GM18870 (cell line): Measurements from ENCODE around the gene PKN2.

ENCODE experiments used
- ATAC-seq: cut with Tn5 transposase; IDR thresholded peaks from one replicate; pipeline ENCODE4 v1.9.1; 2021; ENCODE audit warnings: moderate library complexity; ENCODE audit not compliant: unreplicated experiment

Gene PKN2

DNA sequence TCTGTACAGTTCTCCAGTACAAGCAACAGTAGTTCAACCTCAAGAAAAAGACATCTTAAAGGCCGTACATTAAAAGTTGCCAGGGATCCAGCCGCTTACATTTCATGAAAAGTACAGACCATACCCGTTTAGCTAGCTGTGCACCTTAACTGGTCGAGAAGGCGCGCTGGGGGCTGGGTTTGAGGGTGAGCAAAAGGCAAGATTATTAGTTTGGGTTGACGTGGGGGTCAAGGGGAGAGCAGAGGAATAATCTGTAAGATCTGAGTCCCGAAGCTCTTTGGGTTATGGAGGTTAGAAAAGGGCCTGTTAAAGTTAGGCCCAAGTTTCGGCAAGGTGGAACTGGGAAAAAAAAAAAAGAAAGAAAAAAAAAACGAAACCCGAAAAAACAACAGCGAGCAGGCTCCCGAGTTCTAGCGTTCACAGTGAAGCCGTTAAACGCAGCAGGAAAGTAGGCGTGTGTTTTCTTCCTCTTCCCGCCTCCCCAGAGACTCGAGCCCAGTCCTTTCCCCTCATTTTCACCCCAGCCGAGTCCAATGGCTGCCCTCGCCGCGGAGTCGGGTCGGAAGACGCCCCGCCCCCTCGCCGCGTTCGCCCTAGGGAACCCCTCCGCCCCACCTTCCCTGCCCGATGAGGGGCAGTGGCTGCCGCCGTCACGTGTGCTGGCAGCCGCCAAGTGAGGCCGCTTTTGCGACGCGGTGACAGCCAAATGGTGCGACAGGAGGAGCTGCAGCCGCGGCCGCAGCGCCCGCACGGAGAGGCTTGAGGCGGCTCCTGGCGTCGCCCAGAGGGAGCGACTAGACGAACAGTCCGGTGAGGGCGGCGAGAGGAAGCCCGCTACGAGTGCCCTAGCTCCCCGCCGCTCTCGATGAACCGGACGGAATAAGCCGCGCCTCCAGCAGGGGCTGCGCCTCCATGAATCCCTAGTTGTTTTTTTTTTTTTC is at the start of gene PKN2:
Gene PKN2 (plus strand): TSS at position 733 of the 941 bp plus-strand sequence. CDS start 308 bp downstream, outside the sequence.
- ATAC-seq = peak; percentile 83

DNA sequence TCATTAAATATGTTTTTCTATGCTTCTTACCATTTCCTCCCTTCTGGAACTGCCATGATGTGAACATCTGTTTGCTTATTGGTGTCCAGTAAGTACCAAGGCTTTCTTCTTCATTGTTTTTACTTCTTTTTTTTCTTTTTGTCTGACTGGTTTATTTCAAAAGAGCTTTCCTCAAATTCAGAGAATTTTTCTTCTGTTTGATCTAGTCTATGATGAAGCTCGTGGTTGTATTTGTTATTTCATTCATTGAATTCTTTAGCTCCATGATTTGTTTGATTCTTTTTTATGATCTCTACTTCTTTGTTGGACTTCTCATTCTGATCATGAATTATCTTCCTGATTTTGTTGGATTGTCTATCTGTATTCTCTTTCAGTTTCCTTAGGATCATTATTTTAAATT is 49.5 kb upstream of the PKN2 start:
- no peak for ATAC-seq

DNA sequence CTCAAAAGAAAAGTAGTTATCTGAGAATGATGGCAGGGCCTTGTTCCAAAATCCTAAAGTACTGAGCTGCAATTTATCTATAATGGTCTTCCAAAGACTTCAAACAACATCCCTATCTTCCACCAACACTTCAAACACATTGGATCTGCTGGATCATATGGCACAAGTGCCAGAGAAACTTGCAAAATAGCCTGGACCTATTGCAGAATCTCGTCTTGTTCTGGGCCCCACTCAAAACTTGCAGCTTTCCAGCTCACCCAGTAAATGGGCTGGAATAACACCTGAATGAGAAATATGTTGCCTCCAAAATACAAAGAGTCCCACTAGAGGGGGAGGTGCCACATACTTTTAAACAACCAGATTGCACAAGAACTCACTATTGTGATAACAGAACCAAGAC is 44.0 kb upstream of the PKN2 start:
- ATAC-seq = no peak

DNA sequence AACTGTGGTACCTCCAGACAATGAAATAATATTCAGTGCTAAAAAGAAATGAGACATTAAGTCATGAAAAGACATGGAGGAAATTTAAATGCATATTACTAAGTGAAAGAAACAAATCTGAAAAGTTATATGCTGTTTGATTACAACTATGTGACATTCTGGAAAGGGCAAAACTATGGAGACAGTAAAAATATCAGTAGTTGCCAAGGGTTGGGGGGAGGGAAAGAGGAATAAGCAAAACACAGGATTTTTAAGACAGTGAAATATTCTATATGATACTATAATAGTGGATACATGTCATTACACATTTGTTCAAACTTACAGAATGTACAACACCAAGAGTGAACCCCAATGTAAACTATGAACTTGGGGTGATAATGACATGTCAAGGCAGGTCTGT is 38.2 kb upstream of the PKN2 start:
- ATAC-seq = no peak

DNA sequence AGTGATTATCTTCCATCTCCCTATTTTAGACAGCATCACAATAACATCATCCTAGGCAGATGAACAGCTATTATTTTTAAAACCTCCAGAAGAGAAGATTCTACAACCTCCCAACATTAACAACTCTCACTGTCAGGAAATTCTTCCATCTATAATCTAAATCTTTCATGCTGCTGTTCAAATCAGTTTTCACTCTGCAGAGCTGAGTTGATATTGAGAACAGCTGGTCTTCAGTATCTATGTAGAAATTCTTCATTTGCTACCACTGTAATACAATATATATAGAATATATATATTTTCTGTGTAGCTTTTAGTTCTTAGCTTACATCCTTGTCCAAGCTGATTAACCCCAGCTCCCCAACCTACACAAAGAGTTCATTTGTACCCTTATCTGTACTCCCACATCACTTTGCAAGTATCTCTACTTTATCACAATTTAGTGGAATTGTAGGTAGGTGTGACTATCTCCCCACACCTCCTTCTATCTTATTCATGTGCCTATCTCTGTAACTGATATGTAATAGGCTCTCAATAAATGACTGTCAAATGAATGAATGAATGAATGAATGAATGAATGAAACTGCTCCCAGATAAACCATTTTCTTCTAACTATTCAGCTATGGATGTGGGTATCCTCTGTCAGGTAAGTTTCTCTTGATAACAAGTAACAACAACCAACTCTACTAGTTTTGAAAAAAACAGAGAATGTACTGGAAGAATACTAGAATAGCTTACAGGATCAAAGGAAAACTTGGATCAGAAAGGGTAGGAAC is 37.4 kb upstream of the PKN2 start:
- ATAC-seq = no peak

DNA sequence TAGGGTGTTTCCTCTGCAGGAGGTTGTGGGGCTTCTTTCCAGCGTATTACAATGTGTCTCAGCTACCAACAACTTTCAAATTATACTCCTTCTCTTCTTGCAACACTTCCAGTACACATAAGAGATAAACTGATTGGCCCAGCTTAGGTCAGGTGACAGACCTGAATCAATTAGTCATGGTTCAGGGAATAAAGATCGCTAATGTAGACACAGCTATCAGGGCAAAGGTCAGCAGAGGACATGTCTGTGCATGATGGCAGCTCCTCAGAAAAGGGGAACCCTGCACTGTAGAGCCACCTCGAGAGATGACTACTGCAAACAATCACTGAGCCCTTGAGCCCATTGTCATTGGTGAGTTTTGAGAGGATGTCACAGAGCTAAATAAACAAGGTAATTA is 36.8 kb upstream of the PKN2 start:
- ATAC-seq = peak; percentile 74

DNA sequence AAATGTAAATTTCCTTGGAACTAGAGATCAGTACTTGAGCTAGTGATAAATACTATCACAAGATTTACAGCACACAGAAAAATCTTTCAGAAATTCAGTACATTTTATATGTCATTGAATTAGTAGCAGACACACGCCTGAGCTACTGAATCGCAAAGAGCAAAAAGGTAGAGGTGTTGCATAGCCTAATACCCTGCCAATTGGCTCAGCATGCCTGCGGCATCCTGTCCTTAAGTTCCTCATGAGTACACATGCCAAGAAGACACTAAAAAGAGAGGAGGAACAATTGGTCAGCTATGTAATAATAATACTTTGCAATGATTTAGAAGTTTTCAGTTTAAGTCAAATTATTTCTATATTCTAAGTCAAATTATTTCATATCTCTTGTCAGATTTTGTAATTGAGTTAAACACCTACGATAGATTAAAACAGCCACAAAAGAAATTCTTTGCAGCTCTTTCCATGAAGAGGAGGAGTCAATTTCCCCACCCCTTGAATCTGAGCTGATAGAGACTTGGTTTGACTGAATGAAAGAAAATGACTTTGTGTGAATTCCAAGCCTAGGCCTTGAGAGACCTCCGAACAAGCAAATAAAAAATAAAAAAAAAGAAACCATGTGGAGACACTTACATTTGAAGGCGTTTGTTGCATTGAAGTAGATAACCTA is 36.2 kb upstream of the PKN2 start:
- no peak for ATAC-seq

DNA sequence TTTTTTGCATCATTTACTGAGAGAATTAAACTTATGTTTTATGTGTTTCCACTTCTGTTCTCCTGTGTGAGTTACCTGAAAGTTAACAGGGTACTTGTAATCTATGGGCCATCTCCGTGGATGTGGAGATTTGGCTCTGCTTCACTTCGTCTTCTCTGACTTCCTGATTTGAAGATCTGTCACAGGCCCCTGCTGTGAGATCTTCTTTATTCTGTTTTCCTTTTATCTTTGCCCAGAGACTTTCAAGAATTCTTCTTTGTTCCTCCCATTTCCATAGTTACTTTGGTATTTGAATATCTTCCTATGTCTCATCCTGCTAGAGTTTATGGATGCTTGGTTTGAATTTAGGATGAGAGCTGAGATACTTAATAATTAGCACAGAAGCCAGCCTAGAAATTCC is 35.4 kb upstream of the PKN2 start:
- no peak for ATAC-seq

DNA sequence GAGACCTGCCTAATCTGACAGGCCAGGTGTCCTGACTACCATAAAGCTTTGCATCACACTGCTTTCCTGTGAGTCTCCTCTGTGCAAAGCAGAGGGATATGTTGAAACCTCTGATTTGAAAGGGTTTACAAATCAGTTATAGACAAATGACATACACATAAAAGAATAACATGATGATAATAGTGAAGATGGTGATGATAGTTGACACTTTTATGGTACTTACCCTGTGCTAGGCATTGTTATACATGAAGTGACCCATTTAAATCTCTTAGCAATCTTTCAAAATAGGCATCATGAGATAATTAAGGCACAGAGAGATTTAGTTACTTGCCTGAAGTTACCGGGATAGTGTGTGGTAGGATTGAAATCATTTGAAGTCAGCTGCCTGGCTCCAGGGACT is 34.1 kb upstream of the PKN2 start:
- ATAC-seq = no peak

DNA sequence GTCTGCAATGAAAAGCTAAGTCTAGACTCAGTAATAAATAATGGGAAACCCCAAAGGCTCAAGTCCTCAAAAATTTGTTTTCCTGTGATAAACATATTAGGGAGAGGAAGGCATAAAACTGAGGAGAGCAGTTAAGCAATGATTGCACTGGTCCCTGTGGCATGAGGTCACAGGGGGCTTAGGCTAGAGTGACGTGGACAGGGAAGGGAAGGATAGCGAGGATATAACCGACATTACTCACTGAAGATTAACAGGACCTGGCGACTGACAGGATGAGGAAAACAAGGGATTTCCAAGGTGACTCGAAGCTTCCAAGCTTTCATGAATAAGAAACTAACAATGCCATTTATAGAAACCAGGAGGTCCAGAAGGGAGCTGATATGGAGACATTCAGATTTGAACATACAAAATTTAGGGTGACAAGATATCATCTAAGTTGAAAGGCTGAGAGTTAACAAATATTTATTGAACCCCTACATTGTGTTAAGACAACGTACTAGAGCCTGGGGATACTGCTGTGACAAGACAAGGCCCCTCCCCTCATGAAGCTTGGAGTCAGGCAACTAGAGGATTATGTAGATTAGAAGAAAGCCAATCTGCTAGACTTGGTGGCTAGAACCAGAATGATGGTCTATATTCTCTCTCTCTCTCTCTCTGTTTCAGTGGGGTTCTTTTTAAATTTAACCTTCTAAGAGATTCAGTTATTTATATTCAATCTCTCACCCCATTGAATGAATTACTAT is 33.2 kb upstream of the PKN2 start:
- ATAC-seq = no peak

DNA sequence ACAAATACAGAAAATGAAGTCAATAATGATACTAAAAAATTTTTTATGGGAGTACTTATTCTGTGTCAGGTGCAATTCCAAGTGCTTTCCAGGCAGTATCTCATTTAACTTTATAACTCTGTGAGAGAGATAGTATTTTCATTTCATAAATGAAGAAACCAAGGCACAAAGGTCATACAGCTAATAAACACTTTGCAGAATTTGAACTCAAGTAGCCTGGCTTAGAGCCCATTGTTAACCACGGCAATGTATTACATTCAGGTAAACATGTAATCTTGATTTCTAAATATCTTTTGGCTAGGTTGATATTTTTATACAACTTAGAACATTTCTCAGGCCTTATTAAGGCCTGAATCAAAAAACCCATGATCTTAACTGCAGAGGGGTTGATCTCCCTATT is 28.9 kb upstream of the PKN2 start:
- ATAC-seq = no peak

DNA sequence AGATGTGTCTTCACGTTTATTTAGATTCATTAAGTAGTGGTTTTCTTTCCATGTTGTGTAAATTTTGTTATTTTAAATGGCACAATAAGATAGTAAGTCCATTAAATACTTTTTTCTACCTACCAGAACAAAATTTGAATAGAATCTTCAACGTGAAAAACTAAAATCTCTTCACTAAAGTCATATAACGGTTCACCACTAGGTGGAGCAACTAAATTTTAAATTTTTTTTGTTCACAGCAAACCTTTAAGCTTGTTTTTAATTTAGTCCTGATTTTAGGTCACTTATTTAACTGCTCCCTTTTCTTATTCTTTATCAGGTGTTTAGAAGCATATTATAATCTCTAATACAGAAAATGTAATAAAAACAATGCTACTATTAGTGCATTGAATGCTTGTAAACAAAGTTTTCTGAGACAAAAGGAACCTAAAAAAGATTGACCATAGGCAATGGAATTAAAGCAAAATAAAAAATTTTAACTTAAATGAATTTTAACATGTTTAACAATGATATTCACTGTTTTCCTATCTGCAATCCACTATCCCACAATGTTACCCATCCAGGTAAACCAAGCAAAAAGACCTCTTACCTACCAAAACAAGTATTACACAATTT is 28.3 kb upstream of the PKN2 start:
- ATAC-seq = no peak

DNA sequence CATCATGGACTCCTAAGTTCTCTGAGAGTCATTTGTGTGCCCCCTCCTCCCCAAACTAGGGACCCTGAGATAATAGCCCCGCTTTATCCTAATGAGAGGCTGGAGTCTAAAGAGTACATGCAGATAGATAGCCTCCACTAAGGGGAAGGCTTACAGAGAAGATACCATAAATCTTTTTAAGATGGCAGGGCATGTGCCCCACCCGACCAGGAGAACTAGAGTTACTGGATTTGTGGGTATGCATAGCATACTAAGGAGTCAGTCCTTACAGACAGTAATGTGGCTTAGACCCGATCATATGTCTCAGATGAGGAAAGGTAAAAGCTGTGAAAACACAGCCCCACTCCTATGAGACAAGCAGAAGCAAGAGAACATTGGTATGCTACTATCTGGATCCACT is 25.7 kb upstream of the PKN2 start:
- ATAC-seq = no peak

DNA sequence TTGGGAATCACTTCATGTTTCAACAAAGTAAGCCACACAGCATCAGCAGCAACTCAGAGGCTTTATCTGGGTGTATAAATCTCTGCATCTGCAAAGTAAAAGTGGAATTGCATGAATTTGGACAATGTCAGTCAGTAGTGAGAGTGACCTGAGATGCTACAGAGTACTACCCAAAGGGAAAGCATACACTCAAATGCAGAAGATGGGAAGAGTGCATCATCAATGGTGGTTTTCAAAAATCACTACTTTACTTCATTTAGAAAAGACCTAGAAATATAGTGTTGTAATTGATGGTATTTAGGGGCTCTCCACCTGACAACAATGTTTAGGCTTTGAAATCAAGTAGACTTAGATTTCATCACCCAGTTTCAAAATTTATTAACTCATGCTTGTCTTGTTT is 24.5 kb upstream of the PKN2 start:
- ATAC-seq = no peak

DNA sequence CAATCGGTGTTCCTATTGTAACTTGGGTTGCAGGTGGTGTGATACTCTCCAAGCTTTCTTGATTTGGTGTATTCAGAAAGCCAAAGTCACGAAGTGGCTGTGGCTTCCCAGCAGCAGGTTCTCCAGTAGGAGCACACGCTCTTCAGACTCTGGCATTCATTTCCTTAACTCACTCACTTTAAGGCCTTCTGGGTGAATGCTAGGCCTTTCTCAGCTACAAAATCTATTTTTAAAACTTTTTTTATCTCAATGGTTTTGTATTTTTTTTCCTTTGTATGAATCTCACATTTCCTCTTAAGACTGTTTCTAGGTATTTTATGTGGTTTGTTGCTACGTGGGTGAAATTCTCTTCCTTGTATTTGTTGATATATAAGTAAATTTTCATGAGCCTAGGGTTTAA is 22.9 kb upstream of the PKN2 start:
- ATAC-seq = no peak

DNA sequence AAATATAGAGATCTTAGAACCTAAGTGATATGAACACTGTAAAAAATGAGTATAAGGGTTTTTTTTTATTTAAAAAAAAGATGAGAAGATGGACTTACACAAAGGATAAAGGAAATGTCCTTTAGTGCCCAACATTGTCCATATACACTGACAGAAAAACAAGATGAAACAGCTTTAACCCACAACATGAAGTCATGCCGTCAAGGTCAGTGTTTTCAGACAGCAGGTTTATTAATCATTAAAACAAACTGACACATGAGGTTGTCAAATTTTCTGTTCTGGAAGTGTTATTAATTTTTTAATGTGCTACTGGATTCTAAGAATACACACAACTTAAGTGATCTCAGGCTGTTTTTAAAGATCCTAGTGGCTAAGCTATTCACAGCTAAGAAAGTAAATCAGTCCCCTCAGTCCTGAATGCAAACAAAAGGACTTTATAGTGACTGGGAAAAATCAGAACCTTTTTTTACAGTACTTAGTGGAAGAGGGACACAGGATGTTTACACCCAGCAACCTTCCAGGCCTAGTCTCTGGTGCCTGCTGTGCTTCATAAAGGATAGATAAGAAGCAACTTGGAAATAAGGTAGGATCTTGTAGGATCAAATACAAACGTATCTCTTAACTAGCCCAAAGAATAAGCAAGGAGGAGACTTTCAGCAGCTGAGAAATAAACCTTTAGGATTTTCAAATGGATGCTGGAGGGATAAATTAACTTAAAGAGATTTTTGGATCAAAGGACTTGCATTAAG is 21.9 kb upstream of the PKN2 start:
- ATAC-seq = peak; percentile 54

DNA sequence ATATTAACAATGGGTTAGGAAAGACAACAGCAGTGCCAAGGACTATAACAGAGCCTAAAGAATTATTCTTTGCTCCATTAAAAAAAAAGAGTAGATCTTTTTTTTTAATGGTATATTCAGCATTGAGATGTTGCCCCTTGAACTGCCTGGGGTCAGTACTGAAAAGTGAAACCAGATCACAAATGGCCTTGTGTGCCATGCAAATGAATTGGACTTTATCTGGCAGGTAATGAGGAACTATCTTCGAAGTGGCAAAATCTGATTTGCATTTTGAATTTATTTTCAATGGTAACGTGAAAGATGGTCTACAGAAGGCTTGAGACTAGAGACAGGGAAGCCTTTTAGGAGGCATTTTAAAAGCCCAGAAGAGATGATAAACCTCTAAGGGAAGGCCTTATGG is 21.4 kb upstream of the PKN2 start:
- ATAC-seq = no peak

DNA sequence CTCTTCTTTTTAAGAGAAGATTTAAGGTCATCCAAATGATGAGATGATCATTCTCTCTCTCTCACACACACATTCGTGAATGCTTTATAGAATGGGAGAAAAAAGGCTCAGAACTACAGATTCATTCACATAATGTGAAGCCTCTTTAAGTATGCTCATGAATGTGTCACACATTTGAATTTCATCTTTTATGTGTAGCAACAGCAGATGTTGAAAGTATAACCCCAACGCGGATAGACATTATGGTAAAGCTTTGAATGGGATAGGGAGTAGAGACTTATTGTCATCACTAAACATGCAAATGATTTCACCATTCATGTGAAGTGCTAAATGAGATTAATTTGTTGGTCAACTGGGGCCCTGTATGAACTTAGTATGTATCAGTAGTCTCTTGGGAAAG is 15.7 kb upstream of the PKN2 start:
- no peak for ATAC-seq

DNA sequence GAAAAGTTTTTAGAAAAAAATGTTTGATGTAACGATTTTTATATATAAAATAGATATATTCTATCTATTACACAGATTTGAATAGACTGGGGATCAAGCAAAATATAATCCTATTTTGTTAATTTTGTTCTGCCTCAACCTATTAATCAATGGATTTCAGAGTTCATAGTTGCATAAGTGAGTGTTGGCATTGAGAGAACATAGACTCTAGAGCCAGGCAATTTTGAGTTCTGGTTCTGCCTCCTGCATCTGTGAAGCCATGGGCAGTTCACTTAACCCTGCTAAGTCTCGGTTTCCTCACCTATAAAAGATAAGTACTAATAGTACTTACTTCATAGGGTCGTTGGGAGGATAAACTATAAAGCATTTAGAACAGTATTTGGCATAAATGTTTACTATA is 13.6 kb upstream of the PKN2 start:
- ATAC-seq = no peak

DNA sequence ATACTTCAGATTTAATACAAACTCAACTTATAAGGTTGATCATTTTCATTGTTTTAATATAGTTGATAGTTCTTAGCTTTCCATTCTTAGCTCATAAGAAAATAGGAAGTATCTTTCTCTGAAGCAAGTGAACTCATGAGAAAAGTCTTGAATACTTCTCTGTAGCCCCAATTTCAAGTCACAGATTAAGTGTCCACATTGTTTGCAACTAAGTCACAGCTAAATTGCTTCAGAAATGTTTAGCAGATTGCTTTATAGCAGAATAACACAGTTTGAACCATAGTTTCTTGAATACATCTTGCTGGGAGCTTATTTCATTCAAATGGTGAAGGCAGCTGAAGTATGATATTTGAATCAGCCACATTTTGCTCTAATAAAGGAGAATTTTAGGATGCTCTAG is 10.6 kb upstream of the PKN2 start:
- no peak for ATAC-seq
